Hepatocyte (in vitro differentiated cells): ENCODE measurements around the gene SHROOM3.

Experiments
- CTCF ChIP-seq: fragments of 200-600 bp; sonication (generic); IDR thresholded peaks from 2 replicates; pipeline ENCODE4 v1.5.1; 2016; ENCODE audit warnings: antibody characterized with exemption, mild to moderate bottlenecking; ENCODE audit not compliant: poor library complexity
- EZH2 ChIP-seq: fragments of 200-600 bp; sonication (generic); IDR thresholded peaks from 2 replicates; pipeline ENCODE4 v1.6.1; 2016; ENCODE audit warnings: antibody characterized with exemption, mild to moderate bottlenecking, borderline replicate concordance
- EZH2phosphoT487 ChIP-seq: fragments of 200-600 bp; sonication (generic); IDR thresholded peaks from one replicate; pipeline ENCODE4 v1.6.1; 2018; ENCODE audit warnings: antibody characterized with exemption, mild to moderate bottlenecking, low read depth, moderate library complexity; ENCODE audit not compliant: unreplicated experiment, severe bottlenecking

- TF ChIP-seq CTCF (no peak), EZH2phosphoT487 (no peak), EZH2 (no peak)
Measured at GRCh38 chr4:76420188-76420761, 14.8 kb upstream of the SHROOM3 start.
